Stimulated activated CD8-positive, alpha-beta memory T cell treated with anti-CD3 and anti-CD28 coated beads, Interleukin-2, amount 100 ng/mL, for 48 hours (primary cell): ENCODE data around the gene TXNRD1.
A peak's percentile ranks its signal among the peaks of the same experiment; 100 is the strongest.
"Not testable (repeated sequence)": the region's sequence is repeated elsewhere in the genome, so short reads cannot be mapped to it uniquely, and the experiment has no call there.

Experiments
- DNase-seq, 2 donors: peaks; one replicate each; pipeline ENCODE4 v3.0.0-alpha.2; 2020; ENCODE audit warnings: low read depth in 2 of 2

TXNRD1 gene

DNA sequence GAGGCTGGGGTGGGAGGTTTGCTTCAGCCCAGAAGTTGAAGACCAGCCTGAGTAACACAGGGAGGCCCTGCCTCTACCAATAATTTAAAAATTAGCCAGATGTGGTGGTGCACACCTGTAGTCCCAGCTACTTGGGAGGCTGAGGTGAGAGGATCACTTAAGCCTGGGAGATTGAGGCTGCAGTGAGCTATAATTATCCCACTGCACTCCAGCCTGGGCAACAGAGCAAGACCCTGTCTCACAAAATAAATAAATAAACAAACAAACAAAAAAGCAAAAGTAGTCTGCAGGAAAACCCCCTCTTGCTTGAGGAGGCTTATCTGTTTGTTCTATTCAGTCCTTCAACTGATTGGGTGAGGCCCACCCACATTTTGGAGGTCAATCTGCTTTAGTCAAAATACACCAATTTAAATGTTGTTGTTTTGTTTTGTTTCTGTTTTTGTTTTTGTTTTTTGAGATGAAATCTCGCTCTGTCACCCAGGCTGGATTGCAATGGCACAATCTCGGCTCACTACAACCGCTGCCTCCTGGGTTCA is 24.9 kb upstream of the TXNRD1 start:
- DNase-seq = no peak

DNA sequence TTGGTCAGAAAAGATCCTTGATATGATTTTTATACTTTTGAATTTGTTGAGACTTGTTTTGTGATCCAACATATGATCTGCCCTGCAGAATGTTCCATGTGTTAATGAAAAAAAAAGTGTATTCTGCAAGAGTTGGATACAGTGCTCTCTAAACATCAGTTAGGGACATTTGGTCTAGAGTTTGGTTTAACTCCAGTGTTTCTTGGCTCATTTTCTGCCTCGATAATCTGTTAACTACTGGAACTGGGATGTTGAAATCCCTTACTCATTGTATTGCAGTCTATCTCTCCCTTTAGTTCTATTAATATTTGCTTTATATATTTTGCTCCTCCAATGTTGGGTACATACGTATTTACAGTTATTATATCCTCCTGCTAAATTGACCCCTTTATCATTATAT is 18.3 kb upstream of the TXNRD1 start:
- DNase-seq = no peak

DNA sequence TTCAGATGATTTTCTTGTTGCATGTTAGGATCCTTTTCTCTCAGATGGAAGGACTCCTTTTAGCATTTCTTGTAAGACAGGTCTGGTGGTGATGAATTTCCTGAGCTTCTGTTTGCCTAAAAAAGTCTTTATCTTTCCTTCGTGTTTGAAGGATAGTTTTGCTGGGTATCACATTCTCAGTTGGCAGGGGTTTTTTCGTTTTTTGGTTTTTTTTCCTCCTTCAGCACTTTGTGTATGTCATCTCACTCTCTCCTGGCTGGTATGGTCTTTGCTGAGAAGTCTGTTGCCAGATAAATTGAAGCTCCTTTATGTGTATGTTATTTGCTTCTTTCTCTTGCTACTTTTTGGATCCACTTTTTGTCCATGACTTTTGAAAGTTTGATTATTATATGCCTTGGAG is 15.6 kb upstream of the TXNRD1 start:
- DNase-seq = no peak

DNA sequence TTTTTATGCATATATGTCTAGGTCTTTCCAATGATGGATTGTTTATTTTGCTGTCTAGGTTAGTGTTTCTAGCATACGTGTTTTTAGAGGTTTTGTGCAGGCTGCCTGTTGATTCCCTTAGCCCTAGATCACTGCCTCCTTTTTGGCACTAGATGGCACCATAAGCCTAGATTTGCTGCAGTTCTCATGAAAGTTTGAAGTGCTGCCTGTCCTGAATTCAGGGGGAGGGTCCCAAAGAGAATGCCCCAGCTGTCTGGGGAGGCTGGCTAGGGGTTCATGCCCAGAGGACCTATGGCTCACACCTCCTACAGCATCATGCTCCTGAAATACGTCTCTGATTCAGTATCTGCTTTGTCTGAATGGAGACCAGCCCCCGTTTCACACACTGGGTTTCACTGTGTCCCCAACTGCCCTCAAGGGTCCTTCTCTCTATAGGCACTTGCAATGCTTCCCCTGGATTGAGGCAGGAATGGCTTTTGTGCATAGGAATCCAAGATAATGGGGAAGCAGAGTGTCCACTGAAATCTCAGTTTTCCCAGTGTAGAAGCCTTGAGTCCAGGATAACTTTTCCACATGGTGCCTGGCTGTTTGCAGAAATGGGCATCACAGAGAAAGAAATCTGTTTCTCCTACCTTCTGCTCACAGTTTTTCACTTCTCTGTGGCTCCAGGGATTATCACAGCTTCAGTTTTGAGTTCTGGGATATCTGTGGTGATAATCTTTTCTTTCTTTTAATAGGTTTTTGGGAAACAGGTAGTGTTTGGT is 14.2 kb upstream of the TXNRD1 start:
- peak in 1 of 2 donors; percentile 7 for DNase-seq

DNA sequence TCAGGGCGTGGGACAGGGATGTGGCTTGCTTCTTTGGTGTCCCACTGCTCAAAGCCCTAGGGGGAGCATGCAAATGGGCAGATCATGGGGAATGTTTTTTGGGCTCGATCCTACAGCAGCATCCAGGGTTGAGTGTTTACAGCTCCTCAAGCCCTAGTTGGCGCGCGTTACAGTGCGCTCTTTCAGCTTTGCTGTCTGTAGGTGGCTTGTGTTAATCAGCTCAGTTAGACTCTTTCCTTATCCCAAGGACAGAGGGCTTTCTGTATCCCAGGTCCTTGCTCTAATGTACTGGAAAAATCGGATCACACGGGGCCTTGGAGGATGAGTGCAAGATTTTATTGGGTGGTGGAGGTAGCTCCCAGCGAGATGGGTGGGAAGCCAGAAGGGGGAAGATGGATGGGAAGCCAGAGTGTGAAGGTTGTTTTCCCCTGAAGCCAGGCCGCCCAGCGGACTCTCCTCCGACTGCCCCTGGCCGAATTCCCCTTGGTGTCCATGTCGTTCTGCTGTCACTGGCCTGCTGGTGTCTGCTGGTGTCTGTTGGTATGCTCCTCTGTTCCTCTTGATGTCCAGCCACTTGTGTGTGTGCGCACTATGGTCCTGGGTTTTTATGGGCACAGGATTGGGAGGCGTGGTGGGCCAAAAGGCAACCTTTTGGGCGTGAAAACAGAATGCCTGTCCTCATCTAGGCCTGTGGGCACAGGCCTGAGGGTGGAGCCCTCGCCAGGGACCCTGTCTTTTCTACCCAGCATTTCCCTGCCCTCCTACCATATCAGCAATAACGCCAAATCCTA is 10.7 kb upstream of the TXNRD1 start:
- no peak for DNase-seq

DNA sequence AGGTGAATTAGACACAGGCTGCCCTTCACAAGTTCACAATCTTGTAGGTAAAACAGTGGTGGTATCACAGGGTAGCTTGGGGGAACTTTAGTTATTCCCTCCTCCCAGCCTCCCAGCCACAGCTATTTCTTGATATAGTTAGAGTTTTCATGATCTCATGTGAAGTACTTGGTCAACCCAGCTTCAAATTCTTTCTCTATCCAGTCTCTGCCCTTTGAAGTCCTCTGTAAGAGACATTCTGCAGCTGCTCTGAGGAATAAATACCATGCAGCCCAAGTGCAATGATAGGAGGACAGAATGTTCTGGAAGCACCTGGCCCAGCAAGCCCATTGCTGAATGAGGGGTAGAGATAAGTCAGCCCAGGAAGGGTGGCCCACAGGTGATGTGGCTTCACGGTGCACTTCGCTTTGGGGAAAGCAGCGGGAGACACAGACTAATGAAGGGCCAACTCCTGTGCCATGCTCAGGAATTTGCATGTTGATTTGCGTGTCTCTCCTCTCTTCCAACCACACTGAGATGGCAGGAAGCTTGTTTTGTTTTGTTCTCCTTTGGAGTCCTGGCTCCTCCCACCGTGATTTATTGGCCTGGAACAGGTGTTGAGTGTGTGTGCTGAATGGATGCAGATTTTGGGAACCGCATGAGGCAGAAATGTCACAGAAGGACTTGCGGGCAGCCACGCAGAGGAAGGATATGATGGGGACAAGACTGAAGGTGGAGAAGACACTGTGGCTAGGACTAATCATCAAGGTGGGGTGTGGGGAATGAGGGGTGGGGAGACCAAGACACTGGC is 8.0 kb upstream of the TXNRD1 start:
- DNase-seq = no peak

DNA sequence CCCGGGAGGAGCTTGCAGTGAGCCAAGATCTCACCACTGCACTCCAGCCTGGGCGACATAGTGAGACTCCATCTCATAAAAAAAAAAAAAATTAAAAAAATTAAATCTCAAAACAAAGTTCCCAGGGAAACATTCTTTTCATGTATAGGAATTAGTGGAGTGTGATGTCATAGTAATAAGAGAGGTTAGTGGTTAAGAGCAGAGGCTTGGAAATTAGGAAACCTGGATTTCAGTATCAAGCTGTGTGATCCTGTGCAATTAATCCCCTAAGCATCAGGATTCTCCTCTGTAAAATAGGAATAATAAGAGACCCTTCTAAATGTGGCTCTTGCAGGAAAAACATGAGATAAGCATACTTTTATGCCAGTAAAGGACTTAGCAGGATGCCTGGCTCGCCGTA is 3.1 kb upstream of the TXNRD1 start:
- DNase-seq = no peak

DNA sequence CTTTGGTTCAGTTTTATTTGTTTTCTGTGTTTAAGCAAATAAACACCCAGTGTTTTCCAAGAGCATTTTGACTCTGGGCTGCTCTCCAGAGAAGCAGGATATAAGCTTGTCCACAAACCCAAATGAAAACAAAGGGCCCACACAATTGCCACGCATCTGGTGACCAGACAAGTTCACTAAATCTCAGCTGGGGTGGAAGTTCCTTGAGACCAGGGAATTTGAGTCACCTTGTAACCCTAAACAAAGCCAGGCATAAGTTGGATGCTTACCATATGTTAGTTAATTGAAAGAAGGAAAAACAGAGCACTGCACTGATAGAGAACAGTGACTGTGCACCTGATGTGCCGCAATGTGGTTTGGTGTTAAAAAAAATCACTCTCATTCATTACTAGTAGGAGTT is 1.6 kb upstream of the TXNRD1 start:
- DNase-seq = no peak

DNA sequence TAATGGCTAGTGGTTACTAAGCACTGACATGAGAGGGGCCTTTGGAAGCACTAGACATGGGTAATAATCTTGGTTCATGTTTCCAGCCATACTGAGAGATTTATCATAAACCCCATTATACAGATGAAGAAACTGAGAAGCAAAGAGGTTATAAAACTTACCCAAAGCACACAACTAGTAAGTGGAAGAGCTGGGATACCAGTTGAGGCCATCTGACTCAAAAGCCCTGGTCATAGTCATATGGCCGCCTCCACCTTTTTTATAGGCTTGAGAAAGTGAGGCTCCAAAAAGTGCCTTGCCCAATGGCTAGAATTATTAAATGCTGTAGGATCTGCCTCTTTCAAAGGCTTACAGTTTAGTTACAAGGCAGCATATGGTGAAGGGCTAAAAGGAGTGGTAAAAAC is 944 bp downstream of the TXNRD1 start:
- DNase-seq = no peak

DNA sequence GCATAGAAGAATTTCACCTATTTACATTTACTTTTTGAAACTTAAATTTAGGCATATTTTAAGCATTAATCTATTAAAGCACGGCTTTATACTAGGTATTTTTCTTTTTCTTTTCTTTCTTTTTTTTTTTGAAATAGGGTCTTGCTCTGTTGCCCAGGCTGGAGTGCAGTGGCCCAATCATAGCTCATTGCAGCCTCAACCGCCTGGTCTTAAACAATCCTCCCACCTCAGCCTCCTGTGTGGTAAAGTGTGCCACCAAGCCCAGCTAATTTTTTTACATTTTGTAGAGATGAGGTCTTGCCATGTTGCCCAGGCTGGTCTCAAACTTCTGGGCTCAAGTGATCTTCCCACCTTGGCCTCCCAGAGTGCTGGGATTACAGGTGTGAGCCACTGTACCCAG is 2.9 kb downstream of the TXNRD1 start:
- not testable (repeated sequence) for DNase-seq

DNA sequence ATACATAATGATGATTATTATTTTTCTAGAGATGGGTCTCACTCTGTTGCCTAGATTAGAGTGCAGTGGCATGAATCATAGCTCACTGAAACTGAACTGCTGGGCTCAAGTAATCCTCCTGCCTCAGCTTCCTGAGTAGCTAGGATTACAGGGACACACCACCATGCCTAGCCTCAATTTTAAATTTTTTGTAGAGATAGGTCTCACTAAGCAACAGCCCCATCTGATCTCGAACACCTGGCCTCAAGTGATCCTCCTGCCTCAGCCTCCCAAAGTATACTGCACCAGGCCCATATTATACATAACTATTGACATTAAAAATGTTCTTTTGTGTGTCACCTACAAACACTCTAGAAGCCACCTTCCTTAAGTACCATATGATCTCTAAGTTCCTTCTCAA is 3.4 kb downstream of the TXNRD1 start:
- DNase-seq = no peak

DNA sequence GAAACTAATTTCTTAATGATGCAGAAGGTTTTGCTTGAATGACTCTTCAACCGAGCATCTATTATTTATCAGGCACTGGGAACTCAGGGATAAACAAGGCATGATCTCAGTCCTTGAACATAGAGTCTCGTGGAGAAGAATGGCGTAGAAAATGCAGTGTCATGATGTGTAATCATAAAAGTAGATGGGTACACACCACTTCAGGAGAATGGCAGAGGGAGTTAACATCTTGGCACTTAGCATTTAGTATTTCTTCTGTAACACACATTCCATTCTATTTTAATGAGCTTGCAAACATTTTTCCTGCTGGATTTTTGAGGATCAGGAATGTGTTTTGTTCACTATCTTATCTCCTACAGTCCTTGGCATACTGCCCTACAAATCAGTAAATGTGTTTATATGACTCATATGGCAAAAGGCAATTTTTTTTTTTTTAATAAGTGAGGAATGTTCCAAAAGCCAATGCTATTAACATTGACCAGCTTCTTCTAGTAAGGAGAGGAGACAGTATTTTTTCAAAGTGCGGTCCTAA is 3.8 kb downstream of the TXNRD1 start:
- no peak for DNase-seq

DNA sequence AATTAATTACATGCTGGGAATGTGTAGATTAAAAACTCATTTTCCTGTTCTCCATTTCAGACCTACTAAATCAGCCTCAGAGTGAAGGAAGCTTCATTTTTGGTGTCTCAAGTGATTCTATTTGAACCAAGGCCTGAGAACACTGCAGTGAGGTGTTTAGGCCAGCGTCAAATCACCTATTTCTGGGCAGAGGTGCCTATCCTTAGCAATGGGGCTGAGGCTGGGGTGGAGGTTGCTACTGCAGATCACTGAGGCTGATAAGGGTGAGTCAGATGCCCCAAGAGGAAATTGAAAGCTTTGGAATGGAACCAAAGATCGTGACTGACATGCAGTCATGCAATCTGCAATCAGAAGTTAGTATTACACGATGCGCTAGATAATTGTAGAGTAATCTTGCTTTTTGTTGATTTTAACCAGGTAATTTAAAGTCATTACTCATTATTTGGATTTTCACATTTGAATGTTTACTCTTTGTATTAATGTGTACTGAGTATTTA is 4.4 kb downstream of the TXNRD1 start:
- peak; percentile 21 to 51 for DNase-seq

DNA sequence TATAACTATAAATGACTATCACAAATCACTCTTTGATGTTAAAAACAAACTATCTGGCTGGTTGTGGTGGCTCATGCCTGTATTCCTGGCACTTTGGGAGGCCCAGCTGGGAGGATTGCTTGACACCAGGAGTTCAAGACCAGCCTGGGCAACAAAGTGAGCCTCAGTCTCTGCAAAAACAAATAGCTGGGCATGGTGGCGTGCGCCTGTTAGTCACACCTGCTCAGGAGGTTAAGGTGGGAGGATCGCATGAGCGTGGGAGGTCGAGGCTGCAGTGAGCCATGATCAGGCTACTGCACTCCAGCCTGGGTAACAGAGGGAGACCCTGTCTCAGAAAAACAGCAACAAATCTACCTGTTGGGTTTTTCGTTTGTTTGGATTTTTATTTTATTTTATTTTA is 5.4 kb downstream of the TXNRD1 start:
- DNase-seq = peak in 1 of 2 donors; percentile 11

DNA sequence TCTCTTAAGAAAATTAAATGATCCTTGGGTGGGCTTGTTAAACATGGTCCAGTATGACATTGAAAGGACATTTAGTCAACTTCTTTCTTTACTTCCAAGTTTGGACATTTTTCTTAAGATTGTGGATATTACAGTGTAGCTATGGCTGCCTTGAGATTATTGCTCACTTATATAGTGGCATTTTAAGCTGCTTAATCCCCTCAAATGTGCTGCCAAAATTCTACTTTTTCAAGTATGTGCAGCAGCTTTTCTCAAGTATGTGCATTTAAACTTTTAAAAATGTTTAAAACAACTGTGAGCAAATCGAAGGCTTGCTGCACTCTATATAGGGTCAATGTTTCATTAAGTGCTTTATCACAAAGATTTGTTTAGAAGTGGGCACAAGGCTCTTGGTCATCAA is 7.4 kb downstream of the TXNRD1 start:
- DNase-seq = no peak

DNA sequence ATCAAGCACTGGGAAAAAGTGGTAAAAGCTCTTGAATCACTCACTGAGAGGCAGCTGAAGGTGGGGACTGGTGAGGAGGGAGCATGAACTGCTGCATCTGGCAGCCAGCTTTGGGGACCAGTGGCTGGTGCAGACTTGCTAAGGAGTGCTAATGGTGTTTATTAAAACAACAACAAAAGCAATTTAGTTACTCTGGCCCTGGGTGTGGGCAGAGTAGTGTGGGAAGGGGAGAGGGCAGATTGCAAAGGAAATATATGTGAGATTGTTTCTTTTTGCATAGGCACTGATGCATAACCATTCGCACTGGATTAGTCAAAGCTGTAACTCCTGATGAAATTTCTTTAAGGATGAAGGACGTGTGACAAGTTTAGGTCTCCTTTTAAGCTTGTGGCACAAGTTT is 8.1 kb downstream of the TXNRD1 start:
- DNase-seq = no peak

DNA sequence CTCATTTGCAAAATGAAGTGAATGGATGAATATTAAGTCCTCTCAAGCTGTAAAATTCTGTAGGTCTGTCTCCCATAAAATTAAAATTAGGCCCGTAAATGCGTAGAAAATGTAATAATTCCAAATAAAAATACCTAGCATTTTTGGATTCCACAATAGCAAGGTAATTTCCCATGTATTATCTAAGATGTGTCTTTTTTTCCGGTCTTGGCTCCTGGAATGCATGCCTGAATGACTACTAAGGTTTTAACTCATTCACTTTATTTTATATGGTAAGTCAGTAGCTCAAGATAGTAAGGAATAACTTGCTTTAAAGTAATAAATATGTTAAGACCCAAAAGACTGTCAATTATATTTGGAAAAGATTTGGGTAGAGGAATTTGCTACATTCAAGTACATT is 11.1 kb downstream of the TXNRD1 start:
- DNase-seq = no peak

DNA sequence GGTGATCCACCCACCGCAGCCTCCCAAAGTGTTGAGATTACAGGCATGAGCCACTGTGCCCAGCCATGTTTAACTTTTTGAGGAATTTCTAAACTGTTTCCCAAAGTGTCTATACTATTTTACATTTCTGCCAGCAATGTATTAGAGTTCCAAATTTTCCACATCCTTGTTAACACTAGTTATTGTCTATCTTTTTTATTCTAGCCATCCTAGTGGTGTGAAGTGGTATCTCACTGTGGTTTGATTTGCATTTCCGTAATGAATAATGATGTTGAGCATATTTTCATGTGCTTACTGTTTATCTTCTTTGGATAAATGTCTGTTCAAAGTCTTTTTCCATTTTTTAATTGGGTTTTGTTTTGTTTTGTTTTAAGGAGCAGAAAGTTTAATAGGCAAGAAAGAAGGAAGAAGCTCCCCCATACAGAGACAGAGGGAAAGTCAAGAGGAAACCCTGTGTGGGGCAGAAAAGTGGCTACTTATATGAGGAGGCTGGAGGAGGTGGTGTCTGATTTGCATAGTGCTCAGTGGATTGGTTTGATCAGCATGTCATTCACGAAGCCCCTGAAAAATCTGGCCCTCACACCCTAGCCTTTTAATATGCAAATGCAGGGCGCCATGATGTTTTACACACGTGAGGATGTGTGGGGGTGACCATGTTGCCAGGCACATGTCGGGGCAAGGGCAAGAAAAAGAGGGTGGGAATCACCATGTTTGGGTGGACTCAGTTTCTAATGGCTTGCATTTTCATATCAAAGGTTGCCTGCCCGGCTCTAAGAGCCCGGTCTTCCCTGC is 14.9 kb downstream of the TXNRD1 start:
- no peak for DNase-seq

DNA sequence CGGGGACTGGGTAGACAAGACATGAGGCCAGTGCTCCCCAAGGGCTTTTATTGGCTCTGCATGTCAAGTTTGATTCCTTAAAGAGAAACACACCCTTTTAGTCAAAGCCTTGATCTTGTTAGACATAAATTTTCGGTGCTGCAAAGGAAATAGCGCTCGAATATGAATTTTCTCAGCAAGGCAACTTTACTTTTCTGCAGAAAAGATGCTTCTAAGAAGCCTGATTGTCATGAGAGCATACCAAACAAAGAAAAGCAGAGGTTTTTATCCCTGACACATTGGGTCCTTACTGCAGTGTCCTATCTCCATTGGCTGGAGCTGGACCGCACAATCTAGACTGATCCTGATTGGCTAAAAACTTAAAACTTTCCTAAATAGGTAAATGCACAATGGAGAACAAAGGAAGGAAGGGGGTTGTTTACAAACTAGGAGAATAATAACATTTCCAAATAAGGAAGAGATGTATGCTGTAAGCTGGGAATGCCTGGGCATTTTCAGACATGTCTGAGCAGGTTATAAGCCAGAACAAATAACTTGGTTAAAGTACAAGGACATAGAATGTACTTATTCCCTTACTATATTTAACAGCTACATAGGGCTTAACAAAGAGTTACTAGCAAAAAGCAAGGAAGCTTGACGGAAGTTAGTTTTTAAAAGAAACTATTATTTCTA is 17.2 kb downstream of the TXNRD1 start:
- DNase-seq = no peak

DNA sequence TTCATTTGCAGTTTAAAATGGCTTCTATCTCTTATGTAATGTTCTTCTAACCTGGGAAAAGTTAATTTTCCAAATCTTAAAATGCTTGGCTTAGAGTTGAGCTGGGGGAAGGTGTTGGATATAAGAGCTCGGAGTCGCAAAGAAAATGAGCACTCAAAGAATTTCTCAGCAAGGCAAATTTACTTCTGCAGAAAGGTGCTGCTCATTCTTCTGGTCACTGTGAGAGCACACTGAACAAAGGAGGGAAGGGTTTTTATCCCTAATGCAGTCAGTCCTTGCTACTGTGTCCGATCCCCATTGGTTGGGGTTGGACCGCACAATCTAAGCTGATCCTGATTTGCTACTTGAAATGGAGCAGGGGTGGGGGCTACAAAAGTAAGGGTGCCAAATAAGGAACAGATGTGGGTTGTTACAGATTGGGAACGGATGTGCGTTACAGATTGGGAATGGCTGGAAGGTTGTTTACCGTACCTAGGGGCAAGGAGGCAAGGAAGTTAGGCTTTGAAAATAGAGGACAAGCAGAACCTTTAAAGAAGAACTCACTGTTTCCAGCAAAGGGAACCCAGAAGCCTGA is 19.4 kb downstream of the TXNRD1 start:
- DNase-seq = no peak
